GM13977 (cell line): ENCODE results near the gene SLC26A6.

Experiments
- DNase-seq: peaks from one replicate; pipeline ENCODE4 v3.0.0; 2012; ENCODE audit warnings: low spot score
- in situ Hi-C: fragments of 300-500 bp; cut with MboI; formaldehyde crosslinking; loops from one replicate; pipeline ENCODE4 v1.12.0; 2022; ENCODE audit warnings: low sequenced_read_pairs, low pct_unique_long_range_greater_than_20kb, mixed read lengths, inconsistent platforms; ENCODE audit not compliant: unreplicated experiment
- TF ChIP-seq, protein P1 (sequence below): IDR thresholded peaks from 2 replicates; pipeline ENCODE4 v1.5.1; 2012; ENCODE audit warnings: mild to moderate bottlenecking, control low read depth; ENCODE audit not compliant: insufficient read depth; ENCODE audit errors: extremely low read depth, missing control alignments

SLC26A6 gene

DNA sequence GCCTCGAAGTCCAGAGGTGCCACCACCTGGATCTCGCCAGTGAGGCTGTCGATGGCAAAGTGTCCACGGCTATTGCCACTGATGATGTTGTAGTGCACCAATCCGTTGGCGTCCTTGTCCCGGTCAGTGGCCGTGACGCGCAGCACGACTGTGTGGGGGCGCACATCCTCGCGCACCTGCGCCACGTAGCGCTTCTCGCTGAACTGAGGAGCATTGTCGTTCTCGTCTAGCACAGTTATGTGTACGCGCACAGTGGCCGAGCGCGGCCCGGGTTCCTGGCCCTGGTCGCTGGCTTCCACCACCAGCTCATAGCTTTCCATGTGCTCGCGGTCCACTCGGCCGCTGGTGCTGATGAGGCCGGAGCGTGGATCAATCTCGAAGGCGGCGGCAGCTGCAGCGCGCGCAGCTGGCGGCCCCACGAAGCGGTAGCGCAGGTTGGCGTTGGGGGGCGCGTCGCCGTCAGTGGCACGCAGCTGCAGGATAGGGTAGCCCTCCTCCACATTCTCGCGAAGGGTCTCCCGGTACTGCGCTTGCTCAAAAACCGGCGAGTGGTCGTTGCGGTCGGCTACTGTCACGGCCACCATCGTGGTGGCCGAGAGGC, 25.6 kb upstream of the SLC26A6 start:
- TF ChIP-seq, protein P1, sequence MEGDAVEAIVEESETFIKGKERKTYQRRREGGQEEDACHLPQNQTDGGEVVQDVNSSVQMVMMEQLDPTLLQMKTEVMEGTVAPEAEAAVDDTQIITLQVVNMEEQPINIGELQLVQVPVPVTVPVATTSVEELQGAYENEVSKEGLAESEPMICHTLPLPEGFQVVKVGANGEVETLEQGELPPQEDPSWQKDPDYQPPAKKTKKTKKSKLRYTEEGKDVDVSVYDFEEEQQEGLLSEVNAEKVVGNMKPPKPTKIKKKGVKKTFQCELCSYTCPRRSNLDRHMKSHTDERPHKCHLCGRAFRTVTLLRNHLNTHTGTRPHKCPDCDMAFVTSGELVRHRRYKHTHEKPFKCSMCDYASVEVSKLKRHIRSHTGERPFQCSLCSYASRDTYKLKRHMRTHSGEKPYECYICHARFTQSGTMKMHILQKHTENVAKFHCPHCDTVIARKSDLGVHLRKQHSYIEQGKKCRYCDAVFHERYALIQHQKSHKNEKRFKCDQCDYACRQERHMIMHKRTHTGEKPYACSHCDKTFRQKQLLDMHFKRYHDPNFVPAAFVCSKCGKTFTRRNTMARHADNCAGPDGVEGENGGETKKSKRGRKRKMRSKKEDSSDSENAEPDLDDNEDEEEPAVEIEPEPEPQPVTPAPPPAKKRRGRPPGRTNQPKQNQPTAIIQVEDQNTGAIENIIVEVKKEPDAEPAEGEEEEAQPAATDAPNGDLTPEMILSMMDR: no peak
- in situ Hi-C loops: no loop called here
- DNase-seq: no peak

DNA sequence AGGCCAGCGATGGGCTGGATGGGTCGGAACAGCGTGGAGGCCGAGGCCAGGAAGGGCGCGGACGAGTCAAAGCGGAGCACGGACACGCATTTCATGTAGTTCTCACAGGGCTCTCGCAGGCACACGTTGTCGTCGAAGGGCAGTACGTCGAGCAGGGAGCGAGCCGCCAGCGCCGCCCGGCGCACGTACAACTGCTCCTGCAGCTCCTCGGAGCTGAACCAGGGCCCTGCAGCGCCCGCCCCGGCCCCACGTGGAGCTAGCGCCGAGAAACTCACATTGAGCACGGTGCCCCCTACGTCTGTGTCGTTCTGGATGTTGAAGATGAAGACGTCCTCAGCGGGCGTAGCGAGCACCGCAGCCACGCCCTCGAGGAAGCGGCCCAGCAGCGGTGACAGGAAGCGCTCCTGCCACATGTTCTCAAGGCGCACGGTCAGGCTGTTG, 21.6 kb upstream of the SLC26A6 start:
- in situ Hi-C loops: no loop called here

DNA sequence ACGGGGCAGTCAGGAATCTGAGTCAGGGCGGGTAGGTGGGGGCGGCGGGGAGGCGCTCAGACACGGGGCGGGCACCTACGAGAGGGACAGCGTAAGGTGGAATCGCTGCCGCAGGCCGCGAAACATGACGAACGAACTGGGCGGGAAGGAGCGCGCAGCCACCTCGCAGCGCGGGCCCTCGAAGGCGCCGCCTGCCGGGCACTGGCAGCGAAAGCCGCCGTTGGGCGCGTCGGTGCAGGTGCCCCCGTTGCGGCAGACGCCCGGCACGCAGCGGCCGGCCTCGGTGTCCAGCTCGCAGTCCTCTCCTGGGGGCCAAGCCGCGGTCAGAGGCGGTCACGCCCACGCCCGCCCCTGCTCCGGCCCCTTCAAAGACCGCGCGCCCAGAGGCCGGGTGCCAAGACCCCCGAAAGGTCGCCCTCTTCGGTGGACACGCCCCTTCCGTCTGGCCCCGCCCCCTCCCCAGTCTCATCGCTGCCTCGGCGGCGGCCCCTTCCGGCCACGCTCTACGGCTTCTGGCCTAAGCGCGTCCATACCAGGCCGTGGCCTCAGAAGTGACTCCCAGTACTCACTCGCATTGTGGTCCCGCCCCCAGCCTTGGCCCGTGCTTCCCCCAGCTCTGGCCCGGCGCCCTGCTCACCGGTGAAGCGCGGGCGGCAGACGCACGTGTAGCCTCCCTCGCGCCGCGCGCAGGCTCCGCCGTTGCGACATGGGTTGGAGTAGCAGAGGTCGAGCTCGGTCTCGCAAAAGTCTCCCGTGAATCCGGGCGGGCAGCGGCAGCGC, 21.0 kb upstream of the SLC26A6 start:
- TF ChIP-seq, protein P1: peak; percentile 85
- DNase-seq: peak; percentile 95
- in situ Hi-C loops: no loop called here

More for the DNA sequence above, 21.6 kb upstream of the SLC26A6 start:
- DNase-seq: no peak
- TF ChIP-seq, protein P1: no peak

DNA sequence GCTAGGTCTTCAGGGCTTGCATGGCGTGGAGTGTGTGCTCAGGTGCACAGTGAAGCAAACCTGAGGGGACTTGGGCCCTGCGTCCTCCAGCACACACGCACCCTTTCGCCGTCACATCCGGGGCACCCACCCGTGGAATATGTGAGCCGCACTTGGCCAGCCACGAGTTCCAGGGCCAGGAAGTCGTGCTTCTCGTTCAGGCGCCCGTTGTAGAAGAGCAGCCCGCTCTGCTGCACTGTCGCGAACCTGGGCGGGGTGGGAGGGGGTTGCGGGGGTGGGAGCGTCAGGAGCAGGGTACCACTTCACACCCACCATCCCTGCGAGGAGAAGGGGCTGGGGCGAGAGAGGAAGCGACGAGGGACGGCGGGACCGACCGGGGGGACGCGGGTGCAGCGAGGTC, 20.3 kb upstream of the SLC26A6 start:
- TF ChIP-seq, protein P1: no peak
- in situ Hi-C loops: no loop called here

DNA sequence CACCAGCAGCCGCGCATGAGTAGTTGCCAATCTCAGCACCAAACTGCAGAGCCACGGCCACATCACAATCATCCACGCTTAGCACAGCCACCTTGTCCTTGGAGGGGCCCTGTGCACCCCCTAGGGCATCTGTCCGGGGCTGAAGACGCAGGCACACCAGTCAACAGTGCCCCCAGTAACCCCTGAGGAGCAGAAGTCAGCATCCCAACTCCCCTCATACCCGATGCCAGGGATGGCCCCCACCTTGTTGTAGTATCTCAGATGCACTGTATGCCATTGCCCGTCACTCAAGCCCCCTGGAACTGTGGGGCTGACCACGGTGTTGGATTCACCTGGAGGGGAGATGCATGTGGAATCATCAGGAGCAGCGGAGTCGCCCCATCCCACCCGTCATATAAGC, 19.8 kb upstream of the SLC26A6 start:
- in situ Hi-C loops: no loop called here
- TF ChIP-seq, protein P1: no peak
- DNase-seq: no peak

More for the DNA sequence above, 20.3 kb upstream of the SLC26A6 start:
- DNase-seq: peak; percentile 63

DNA sequence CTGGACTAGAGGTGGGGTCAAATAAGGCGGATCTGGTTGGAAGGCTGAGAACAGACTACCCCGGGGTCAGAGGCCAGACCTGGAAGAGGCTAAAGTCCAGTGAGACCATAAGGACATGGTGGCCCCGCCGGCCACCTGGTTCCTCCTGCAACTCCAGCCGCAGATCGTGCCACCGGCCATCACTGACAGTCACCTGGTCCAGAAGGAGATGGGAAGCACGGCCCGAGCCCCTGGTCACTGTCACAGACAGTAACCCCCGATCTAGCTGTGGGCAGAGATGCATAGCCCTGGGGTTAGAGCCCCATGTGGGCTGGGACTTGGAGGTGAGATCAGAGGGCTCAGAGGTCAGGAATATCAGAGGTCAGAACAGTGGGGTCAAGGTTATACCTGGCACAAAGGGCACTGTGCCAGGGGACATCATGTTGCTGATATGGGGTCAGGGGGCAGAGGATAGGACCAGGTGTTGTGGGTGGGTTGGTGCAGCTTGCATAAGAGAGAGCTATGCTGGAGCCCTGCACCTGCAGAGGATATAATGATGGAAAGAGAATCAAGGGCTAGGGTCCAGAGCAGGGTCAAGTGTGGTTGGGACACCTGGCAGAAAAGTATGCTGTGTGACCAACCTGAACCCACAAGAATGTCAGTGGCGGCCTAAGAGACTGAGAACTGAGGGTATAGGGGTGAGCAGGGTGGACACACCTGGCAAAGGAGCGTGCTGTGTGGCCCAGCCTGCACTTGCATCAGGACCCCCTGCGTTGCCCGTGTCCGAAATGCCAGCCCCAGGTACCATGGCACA, 17.9 kb upstream of the SLC26A6 start:
- in situ Hi-C loops: no loop called here

More for the DNA sequence above, 17.9 kb upstream of the SLC26A6 start:
- no peak for DNase-seq
- TF ChIP-seq, protein P1: no peak
